Coronary artery (tissue), 2 donors: Measurements from ENCODE around the gene ARL3.
"Not testable (repeated sequence)": the region's sequence is repeated elsewhere in the genome, so short reads cannot be mapped to it uniquely, and the experiment has no call there.

Experiments used
- DNase-seq: peaks from one replicate; pipeline ENCODE4 v3.0.0-alpha.2; 2017; ENCODE audit warnings: low spot score
- H3K27ac ChIP-seq, 2 donors: fragments of 200-600 bp; sonication (generic); one replicate each; pipeline ENCODE4 v1.5.1; 2016 to 2019
- H3K4me3 ChIP-seq: fragments of 200-600 bp; sonication (generic); 2 replicates; pipeline ENCODE4 v1.5.1; 2016; ENCODE audit warnings: mild to moderate bottlenecking, moderate library complexity
- CTCF ChIP-seq: fragments of 200-600 bp; sonication (generic); IDR thresholded peaks from one replicate; pipeline ENCODE4 v1.5.1; 2019; ENCODE audit warnings: antibody characterized with exemption

ARL3 gene

GRCh38 chr10:102673236-102673818 is 40.9 kb downstream of the ARL3 start:
- DNase-seq: no peak
- Histone ChIP-seq H3K27ac (peak overlapping the region; percentile 68 to 94), H3K4me3 (peak overlapping the region; percentile 61)
- TF ChIP-seq CTCF: no peak

GRCh38 chr10:102670871-102671434 is 43.2 kb downstream of the ARL3 start:
- TF ChIP-seq CTCF: no peak
- Histone ChIP-seq H3K27ac (peak overlapping the region in 1 of 2 donors; percentile 86), H3K4me3 (no peak overlapping the region)
- no peak for DNase-seq

GRCh38 chr10:102670065-102670670 is 44.0 kb downstream of the ARL3 start:
- Histone ChIP-seq H3K4me3 (no peak overlapping the region), H3K27ac (peak overlapping the region; percentile 34 to 86)
- no peak for DNase-seq
- TF ChIP-seq CTCF: no peak

GRCh38 chr10:102669206-102670064 is 44.8 kb downstream of the ARL3 start:
- H3K27ac ChIP-seq: peak overlapping the region; percentile 34 to 86
- H3K4me3 ChIP-seq: no peak overlapping the region
- DNase-seq: peak; percentile 84
- TF ChIP-seq CTCF: no peak

GRCh38 chr10:102668326-102669107 is 45.7 kb downstream of the ARL3 start:
- DNase-seq: no peak
- H3K27ac ChIP-seq: peak overlapping the region; percentile 34 to 86
- TF ChIP-seq CTCF: no peak
- no peak overlapping the region for H3K4me3 ChIP-seq

- not testable (repeated sequence) for H3K27ac ChIP-seq, DNase-seq
Measured at GRCh38 chr10:102667411-102667810, 46.8 kb downstream of the ARL3 start.

More at GRCh38 chr10:102667411-102667810, 46.8 kb downstream of the ARL3 start:
- not testable (repeated sequence) for H3K4me3 ChIP-seq
